Putamen (tissue), 1 donor: ENCODE data around the gene CPM.
"Not testable (repeated sequence)": the region's sequence is repeated elsewhere in the genome, so short reads cannot be mapped to it uniquely, and the experiment has no call there.

ENCODE experiments used
- DNase-seq: peaks from one replicate; pipeline ENCODE4 v3.0.0-alpha.2; 2016; ENCODE audit warnings: low spot score

Gene CPM

DNA sequence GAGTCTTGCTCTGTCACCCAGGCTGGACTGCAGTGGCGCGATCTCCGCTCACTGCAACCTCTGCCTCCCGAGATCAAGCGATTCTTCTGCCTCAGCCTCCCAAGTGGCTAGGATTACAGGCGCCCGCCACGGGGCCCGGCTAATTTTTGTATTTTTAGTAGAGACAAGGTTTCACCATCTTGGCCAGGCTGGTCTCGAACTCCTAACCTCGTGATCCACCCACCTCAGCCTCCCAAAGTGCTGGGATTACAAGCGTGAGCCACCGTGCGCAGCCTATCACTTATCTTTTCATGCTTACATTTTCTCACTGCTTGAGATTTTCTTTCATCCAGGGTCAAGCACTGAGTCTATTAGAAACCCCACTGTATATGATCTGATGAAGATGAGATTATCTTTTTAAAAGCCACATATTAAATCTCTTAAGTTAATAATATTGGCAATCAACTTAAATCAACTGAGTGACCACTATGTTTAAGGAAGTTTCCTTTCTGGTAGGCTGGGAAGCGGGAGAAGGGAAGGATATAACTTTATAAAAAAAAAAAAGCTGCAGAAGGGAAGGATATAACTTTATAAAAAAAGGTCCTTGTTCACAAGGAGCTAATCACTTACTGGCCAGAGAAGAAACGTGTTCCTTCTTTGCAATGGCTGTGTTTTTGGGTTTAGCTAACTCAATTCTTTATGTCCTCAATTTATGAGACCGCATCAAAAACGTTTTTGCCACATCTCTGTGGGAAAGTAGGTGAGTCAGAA, 126.3 kb downstream of the CPM start:
- DNase-seq: no peak

DNA sequence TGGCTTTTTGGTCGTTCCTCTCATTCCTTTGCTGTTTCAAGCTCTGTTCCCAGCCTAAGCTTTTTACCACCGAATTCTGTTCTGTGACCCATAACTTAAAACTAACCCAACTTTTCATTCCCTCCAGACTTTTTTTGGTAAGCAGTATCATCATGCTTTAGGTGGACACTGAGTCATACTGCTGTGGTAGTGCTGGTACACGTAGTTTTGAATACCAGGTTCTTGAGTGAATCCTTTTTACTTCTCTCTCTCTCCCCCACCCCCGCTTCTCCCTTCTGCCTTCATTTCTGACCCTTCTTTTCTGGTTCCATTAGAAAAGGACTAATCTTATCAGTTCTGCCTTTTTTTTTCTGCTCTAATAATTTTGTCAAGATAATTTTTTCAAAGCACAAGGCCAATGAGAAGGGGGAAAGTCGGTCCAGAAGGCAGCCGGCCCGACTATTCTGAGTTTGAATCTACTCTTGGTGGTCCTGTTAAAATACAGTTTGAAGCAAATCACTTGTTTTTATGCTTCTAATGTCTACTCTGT, 127.3 kb downstream of the CPM start:
- DNase-seq: no peak

DNA sequence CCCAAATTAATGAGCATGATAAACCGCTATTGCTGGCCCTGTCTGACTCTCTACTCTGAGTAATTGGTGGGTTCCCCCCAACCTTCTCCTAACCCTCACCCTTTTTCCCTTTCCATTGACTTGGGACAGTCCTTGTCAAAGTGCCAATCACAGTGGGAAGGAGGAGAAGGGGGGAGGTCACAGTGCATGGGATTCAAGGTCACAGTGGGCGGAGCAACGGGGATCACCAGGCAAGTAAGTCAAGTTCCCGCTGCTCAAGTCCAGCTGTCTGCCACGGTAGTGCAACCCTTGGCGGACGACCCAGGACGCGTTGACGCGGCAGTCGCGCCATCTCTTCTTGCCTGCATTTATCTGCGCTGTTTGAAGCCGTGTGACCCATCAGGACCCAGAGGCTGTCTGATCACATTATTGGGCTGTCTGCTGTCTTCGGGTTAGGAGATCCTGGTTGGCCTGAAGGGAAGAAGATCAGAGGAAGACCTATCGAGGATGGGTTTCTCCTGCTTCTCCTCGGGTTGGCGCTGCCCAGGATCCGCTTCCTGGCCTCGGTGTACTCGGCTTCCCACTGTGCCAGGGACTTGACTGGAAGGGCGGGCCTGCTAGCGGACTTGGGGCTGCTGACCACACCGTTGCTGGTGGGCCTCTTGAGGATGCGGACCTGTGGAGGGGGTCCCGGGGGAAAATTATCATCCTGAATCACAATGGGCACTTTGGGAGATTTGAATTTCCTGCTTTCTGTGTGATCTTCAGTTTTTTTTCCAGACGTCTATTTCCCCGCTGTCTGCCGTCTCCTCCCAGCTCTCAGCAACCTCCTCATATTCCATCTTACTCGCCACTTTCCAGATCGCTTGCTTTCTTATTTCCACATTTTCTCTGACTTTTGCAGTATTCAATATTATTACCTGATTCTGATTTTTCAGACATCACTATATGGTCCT, 128.0 kb downstream of the CPM start:
- DNase-seq: no peak

DNA sequence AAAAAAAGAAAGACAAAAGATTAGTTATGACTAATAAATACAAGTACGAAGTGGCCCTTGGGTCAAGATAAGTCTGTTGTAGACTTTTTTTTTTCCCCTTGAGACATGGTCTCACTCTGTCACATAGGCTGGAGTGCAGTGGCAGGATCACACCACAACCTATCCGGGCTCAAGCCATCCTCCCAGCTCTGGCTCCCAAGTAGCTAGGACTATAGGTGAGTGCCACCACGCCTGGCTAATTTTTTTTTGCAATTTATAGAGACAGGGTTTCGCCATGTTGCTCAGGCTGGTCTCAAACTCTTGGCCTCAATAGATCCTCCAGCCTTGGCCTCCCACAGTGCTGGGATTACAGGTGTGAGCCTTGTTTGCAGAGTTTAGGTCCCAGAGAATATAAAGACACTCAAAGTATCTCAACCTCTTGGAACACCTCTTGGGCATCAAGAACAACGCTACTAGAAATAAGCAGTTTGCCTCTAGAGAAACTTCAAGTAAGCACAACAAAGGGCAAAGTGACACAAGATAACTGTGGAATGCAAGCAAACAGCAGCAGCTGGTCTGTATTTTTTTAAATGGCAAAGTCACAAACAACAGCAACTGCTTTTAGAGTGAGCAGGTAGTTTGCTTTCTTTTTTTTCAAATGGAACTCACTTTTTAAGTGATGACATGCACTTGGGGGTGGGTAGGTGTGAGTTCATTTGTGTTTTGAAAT, 128.9 kb downstream of the CPM start:
- no peak for DNase-seq

DNA sequence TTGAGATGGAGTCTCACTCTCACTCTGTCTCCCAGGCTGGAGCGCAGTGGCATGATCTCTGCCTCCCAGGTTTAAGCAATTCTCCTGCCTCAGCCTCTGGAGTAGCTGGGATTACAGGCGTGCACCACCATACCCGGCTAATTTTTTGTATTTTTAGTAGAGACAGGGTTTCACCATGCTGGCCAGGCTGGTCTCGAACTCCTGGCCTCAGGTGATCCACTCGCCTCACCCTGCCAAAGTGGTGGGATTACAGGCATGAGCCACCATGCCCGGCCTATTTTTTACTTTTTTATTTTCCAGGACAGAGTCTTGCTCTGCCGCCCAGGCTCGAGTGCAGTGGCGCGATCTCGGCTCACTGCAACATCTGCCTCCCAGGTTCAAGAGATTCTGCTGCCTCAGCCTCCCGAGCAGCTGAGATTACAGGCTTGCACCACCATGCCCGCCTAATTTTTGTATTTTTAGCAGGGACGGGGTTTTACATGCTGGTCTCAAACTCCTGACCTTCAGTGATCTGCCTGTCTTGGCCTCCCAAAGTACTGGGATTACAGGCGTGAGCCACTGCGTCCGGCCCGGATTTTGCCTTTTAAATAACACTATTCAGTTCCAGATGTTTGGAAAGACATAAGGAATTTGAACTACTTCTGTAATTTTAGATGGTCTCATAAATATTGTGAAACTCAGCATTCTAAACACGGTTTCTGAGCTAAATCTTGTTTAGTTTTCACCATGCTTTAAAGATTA, 129.9 kb downstream of the CPM start:
- not testable (repeated sequence) for DNase-seq

DNA sequence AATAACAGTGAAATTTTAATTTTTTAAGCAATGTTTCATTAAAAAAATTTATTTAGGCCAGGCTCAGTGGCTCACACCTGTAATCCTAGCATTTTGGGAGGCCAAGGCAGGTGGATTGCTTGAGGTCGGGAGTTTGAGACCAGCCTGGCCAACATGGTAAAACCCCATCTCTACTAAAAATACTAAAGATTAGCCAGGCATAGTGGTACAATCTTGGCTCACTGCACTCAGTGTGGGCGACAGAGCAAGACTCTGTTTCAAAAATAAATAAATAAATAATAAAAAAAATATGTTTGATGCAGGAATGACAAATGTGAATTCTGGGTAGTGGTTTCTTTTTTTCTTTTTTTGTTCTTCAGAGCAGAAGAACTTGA, 130.6 kb downstream of the CPM start:
- DNase-seq: not testable (repeated sequence)
